ENCODE results near the gene GJA3.

GRCh38 chr13:20129076-20129475 is 31.8 kb downstream of the GJA3 start:
- TF ChIP-seq CTCF (IDR thresholded peaks at IDR 0.05) (no peak), POLR2A (IDR thresholded peaks at IDR 0.05) (no peak), POLR2AphosphoS5 (IDR thresholded peaks at IDR 0.05) (no peak), EP300 (IDR thresholded peaks at IDR 0.05; ENCODE audit: low read depth) (no peak)

Data from transverse colon (tissue), 4 donors.